Measurements from ENCODE around the gene TMEM158.

Gene TMEM158

DNA sequence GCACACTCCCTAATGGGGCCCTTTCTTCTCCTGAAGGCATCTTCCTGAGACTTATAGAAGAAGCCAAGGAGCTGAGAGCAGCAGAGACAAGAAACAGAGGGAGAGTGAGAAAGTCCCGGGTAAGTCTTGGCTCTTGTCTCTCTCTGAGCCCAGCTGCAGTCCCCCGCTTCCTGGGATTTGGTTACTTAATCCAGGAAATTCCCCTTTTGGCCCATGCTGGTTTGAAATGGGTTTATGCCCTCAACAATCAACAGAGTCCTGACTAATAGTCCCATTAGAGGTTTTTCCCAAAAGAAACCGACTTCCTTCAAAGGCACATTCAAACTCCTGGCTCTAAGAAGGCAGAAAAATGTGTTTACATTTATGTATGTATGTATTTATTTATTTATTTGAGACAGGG, 22.0 kb downstream of the TMEM158 start:
- Mint-ChIP-seq H3K4me3 (no peak overlapping the region), H3K27ac (no peak overlapping the region), H3K27me3 (ENCODE audit: low read depth) (peaks cover 20% of the 10 kb centered on the region), H3K4me1 (ENCODE audit: low read depth) (peaks cover 19% of the 10 kb centered on the region), H3K9me3 (no peaks in the 10 kb centered on the region), H3K36me3 (ENCODE audit: low read depth) (no peaks in the 10 kb centered on the region)
- DNase-seq (ENCODE audit: low spot score): no peak

DNA sequence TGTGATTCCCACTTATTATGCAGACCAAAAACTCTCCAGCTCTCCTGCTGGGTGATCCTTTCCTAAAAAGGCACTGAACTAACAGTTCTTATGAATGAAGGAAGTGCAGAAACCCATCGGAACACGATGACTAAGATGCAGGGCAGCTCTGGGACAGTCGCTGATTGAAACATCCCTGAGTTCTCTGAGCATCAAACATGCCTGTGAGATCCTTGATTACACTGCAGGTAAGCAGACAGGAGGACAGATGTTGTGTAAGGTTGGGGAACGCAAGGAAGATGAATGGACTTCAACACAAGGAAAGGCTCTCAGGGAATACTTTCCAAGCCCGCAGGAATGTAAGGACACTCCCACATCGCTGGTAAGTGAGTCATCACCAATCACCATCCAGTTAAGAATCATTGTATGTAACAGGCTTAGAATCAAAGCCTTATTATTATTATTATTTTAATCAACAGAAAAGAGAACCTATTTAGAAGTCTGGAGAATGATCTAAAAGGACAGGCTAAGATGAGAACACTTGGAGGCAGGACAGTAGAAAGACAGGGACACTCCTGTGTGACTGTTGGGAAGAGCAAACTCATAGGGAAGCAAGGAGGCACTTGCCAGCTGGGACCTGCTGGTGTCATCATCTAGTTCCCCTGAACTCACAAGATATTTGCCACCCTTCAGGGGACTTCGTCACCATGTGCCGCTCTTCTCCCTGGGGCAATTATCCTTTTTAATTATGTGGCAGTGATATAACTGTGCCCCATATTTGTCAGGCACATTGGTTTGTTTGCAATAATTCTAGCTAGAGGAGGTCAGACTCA, 26.0 kb downstream of the TMEM158 start:
- H3K4me3 Mint-ChIP-seq: no peak overlapping the region
- no peak overlapping the region for H3K27ac Mint-ChIP-seq
- no peaks in the 10 kb centered on the region for H3K9me3 Mint-ChIP-seq
- no peak for DNase-seq (ENCODE audit: low spot score)
- H3K4me1 Mint-ChIP-seq (ENCODE audit: low read depth): peaks cover 1% of the 10 kb centered on the region
- peaks cover 34% of the 10 kb centered on the region for H3K27me3 Mint-ChIP-seq (ENCODE audit: low read depth)
- no peaks in the 10 kb centered on the region for H3K36me3 Mint-ChIP-seq (ENCODE audit: low read depth)

DNA sequence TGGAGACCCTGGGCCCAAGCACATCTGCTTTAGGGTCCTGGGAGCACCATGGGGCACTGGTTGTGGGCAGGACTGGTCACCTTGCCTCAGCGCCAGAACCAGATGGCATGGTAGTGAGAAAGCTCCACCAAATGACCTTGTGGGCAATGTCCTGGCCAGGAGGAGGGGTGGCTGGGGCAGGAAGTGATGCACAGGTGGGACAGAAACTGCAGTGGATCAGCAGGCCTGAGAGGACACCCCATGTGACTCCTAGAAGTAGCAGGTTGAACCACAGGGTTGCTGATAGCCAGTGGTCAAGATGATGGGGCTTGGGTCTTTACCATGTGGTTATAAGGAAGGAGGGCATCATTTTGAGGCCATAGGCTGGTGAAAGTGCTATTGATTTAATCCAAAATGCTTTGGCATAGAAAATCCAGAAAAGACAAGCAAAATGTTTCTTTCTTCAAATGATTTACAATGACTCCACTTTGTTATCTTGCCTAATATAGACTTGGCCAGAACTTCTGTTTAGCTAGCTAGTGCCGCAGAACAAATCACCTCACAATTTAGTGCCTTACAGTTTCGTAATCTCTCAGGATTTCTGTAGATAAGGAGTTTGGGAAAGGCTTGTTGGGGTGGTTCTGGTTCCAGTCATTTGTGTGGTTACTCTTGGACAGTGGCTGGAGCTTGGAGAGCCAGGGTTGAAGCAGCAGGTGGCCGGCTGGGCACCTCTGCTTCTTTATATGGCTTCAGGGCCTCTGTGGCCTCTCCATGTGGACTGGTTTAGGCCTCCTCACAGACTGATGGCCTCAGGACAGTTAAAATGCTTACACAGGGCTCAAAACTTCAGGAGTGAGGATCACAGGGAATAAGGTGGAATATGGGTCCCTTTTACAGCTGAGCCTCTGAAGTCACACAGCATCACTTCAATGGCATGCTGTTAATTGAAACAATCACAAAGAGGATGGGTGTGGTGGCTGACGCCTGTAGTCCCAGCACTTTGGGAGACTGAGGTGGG, 27.5 kb downstream of the TMEM158 start:
- H3K4me1 Mint-ChIP-seq (ENCODE audit: low read depth): no peaks in the 10 kb centered on the region

DNA sequence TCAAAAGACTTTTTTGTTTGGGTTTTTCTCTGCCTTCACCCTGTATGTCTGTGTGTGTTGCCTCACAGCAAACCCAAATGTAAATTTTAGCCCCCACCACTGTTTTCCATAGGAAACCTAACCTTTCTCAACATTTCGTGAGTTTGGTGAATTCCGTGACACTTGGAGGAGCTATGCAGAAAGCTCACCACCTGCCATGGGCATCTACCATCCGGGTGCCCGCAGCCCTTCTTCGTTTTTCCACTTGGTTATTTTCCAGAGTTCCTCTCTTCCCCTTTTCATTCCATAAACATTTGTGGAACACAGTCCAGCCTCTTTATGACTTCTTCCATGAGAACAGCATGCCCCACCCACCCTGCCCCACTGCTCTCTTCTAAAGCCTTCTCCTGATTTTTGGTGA, 31.3 kb downstream of the TMEM158 start:
- peaks cover 11% of the 10 kb centered on the region for H3K4me1 Mint-ChIP-seq (ENCODE audit: low read depth)
- H3K4me3 Mint-ChIP-seq: no peak overlapping the region
- H3K36me3 Mint-ChIP-seq (ENCODE audit: low read depth): no peaks in the 10 kb centered on the region
- no peak for DNase-seq (ENCODE audit: low spot score)
- no peaks in the 10 kb centered on the region for H3K9me3 Mint-ChIP-seq
- H3K27me3 Mint-ChIP-seq (ENCODE audit: low read depth): peaks cover 28% of the 10 kb centered on the region
- H3K27ac Mint-ChIP-seq: no peak overlapping the region

More for the DNA sequence above, 27.5 kb downstream of the TMEM158 start:
- Mint-ChIP-seq H3K36me3 (ENCODE audit: low read depth) (no peaks in the 10 kb centered on the region), H3K27ac (no peak overlapping the region), H3K9me3 (no peaks in the 10 kb centered on the region), H3K27me3 (ENCODE audit: low read depth) (peaks cover 34% of the 10 kb centered on the region), H3K4me3 (no peak overlapping the region)
- DNase-seq (ENCODE audit: low spot score): no peak

DNA sequence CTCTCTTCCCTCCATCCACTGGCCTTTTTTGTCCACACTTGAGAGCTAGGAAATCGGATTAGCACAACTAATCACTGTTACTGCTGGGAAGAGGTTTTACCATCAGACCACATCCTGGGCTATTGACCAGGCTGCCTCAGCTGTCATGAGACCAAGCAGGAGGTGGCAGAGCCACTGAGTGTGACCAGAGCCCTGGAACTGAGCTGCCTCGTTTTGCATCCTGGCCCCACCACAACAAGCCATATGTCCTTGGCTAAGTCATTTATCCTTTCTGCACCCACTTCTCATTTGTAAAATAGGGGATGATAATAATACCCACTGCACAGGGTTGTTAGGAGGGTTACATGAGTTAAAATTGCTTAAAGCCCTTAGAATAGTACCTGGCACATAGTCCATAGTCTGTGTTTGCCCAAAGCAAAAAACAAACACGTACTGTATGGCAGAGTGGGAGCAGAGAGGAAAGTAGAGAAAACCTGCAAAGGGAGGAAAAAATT, 34.1 kb downstream of the TMEM158 start:
- no peak overlapping the region for H3K27ac Mint-ChIP-seq
- H3K36me3 Mint-ChIP-seq (ENCODE audit: low read depth): no peaks in the 10 kb centered on the region
- no peaks in the 10 kb centered on the region for H3K9me3 Mint-ChIP-seq
- H3K4me3 Mint-ChIP-seq: no peak overlapping the region
- H3K27me3 Mint-ChIP-seq (ENCODE audit: low read depth): peaks cover 19% of the 10 kb centered on the region
- DNase-seq (ENCODE audit: low spot score): no peak
- H3K4me1 Mint-ChIP-seq (ENCODE audit: low read depth): peaks cover 33% of the 10 kb centered on the region

DNA sequence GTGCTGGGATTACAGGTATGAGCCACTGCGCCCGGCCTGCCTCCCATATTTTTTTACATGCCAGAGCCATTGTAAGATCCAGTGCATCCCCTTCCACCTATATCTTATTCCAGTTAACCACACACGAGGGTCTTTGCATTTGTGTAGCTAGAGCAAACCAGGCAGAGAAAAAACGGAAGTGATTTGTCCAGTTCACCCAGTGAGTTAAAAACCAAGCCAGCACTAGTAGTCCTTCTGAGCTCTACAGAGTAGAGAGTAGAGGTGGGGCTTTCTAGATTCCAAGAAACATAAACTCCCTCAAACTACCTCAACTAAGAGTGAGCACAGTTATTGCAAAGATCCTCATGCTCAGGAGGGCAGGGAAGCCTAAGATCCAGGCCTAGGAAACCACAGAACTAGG, 34.7 kb downstream of the TMEM158 start:
- H3K4me1 Mint-ChIP-seq (ENCODE audit: low read depth): peaks cover 37% of the 10 kb centered on the region
- peaks cover 13% of the 10 kb centered on the region for H3K27me3 Mint-ChIP-seq (ENCODE audit: low read depth)
- no peak for DNase-seq (ENCODE audit: low spot score)
- H3K27ac Mint-ChIP-seq: peak overlapping the region; percentile 8
- no peaks in the 10 kb centered on the region for H3K36me3 Mint-ChIP-seq (ENCODE audit: low read depth)
- H3K9me3 Mint-ChIP-seq: no peaks in the 10 kb centered on the region
- no peak overlapping the region for H3K4me3 Mint-ChIP-seq

DNA sequence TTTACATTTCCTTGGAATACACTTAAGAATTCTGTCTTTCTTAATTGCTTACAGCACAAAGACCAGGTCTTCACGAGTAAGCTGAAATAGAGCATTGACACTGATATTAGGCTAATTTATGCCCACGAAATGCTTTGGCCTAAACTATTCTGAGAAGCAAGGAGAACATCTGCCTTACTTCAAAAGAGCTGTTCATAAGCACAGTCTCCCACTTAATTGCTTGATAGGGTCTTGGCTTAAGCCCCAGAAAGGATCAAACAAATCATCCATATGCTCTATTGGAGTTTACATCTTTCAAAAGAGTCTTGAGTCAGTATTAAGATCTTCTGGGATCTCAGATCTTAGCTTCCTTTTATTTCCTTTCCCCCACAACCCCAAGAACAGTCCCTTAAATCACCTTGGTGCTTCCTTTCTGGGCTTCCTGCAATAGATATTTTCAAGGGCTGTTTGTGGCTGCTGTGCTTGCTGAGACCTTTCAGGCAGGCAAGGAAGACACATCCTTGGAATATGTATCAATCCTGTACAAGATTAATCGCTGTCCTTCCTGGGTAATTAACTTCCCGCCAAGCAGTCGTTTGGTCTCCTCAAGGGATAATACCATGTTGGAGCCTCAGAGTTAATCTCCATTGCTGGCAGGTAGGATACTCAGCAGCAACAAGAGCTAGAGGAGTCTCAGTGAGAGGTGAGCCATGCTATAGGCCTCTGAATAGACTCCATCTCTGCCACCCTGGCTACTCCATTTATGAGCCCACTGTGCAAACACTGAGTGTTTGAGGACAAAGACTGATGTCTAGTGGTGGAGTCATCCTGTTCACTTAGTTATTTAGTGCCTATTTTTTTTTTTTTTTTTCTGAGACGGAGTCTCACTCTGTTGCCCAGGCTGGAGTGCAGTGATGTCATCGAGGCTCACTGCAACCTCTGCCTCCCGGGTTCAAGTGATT, 37.1 kb downstream of the TMEM158 start:
- H3K4me1 Mint-ChIP-seq (ENCODE audit: low read depth): peaks cover 49% of the 10 kb centered on the region
- H3K9me3 Mint-ChIP-seq: no peaks in the 10 kb centered on the region
- no peak for DNase-seq (ENCODE audit: low spot score)
- H3K36me3 Mint-ChIP-seq (ENCODE audit: low read depth): no peaks in the 10 kb centered on the region
- H3K27ac Mint-ChIP-seq: peak overlapping the region; percentile 53
- H3K4me3 Mint-ChIP-seq: peak overlapping the region; percentile 35
- H3K27me3 Mint-ChIP-seq (ENCODE audit: low read depth): peaks cover 12% of the 10 kb centered on the region

DNA sequence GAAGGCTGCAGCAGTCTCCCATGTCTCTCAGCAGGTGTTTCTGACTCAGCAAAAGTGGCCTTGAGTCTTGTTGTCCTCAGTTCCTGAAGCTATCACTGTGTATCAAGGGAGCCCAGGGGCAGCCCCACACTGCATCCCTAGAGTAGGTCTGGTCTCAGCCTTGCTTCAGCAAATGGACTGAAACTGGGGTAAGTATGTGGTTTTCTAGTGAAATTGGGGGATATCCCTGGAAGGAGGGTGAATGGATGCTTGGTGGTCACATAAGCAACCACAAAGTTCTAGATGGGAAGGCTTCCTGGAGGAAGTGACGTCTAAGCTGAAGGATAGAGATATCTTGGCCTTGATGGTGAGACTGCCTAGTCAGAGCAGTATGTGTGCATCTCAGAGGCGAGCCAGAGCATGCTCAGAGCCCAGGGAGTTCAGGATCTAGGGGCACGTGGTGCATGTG, 38.4 kb downstream of the TMEM158 start:
- no peaks in the 10 kb centered on the region for H3K9me3 Mint-ChIP-seq
- H3K27ac Mint-ChIP-seq: peak overlapping the region; percentile 52
- H3K27me3 Mint-ChIP-seq (ENCODE audit: low read depth): peaks cover 7% of the 10 kb centered on the region
- peak overlapping the region; percentile 47 for H3K4me3 Mint-ChIP-seq
- peaks cover 54% of the 10 kb centered on the region for H3K4me1 Mint-ChIP-seq (ENCODE audit: low read depth)
- peak; percentile 59 for DNase-seq (ENCODE audit: low spot score)
- no peaks in the 10 kb centered on the region for H3K36me3 Mint-ChIP-seq (ENCODE audit: low read depth)

DNA sequence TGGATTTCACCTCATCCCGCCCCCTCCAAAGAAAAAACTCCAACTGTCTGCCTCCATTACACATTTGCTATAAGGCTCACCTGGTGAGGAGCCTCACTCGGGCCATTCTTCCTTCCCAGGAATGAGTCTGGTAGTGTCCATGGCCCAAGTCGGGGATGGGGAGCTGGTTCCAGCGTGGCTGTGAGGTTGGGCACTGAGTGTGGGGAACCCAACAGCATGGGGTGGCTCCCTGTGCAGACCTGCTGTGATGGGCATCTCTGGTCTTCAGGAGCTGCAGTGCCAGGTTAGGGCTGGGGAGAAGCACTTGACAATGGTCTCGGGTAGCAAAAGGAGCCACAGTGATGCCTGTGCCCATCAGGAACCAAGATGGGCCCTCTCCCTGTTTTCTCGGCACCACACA, 39.2 kb downstream of the TMEM158 start:
- H3K27ac Mint-ChIP-seq: no peak overlapping the region
- no peaks in the 10 kb centered on the region for H3K36me3 Mint-ChIP-seq (ENCODE audit: low read depth)
- H3K4me1 Mint-ChIP-seq (ENCODE audit: low read depth): peaks cover 53% of the 10 kb centered on the region
- DNase-seq (ENCODE audit: low spot score): no peak
- H3K4me3 Mint-ChIP-seq: no peak overlapping the region
- peaks cover 3% of the 10 kb centered on the region for H3K27me3 Mint-ChIP-seq (ENCODE audit: low read depth)
- no peaks in the 10 kb centered on the region for H3K9me3 Mint-ChIP-seq

DNA sequence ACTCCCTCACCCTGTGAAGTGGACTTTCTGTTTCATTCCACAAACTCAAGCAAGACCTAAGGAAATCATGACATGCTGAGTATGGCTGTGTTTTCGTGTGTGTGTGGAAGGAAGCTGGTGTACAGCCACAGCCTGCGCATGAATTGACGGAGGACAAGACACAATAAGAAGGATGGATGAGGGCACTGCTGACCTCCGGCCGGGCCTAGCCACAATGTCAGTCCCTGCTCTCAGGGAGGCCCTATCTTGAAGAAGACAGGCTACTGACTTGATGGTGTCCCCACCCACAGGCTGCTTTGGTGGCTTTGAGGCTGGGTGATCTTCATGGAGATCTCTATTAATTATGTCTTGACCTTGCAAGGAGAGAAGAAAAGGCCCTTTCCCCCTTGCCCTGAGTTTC, 40.6 kb downstream of the TMEM158 start:
- Mint-ChIP-seq H3K4me1 (ENCODE audit: low read depth) (peaks cover 47% of the 10 kb centered on the region), H3K36me3 (ENCODE audit: low read depth) (no peaks in the 10 kb centered on the region), H3K9me3 (no peaks in the 10 kb centered on the region), H3K27ac (no peak overlapping the region), H3K4me3 (no peak overlapping the region), H3K27me3 (ENCODE audit: low read depth) (peaks cover 3% of the 10 kb centered on the region)
- no peak for DNase-seq (ENCODE audit: low spot score)

DNA sequence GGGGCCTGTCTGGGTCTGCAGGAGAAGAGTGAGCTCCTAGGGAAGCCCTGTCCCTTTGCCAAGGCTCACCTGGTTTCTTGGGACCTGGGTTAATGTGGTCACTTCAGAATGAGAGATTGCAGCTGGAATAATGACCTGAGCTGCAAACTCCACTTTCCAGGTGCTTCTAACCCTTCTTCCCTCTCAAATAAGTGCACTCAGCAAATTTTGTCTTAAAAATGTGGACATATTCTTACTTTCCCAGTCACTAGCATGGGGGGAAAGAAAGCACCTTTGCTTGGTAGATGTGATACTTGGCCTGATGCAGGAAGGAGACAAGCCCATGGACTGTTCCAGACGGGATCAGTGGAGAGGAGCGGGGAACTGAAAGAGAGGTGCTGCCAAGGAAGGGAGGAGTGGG, 41.0 kb downstream of the TMEM158 start:
- DNase-seq (ENCODE audit: low spot score): no peak
- Mint-ChIP-seq H3K9me3 (no peaks in the 10 kb centered on the region), H3K27me3 (ENCODE audit: low read depth) (peaks cover 3% of the 10 kb centered on the region), H3K27ac (no peak overlapping the region), H3K4me1 (ENCODE audit: low read depth) (peaks cover 47% of the 10 kb centered on the region), H3K36me3 (ENCODE audit: low read depth) (no peaks in the 10 kb centered on the region), H3K4me3 (no peak overlapping the region)

DNA sequence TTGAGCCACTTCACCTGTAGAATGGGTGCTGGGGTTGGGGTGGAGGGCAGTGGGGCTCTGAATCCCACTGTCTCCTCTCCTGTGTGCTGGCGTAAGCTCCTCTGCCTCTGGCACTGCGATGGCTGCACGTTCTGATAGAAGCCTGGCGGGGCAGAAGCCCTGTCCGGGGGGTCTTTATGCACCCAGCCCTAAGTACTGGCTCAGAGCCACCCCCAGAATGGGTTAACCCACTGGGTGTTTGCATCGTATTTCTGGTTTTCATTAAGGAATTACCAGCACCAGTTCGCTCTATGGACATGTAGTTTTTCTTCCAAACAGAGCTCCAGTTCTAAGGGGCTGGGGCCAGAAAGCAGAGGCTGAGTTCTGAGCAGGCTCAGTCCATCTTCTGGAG, 42.2 kb downstream of the TMEM158 start:
- H3K36me3 Mint-ChIP-seq (ENCODE audit: low read depth): no peaks in the 10 kb centered on the region
- H3K9me3 Mint-ChIP-seq: no peaks in the 10 kb centered on the region
- no peak overlapping the region for H3K4me3 Mint-ChIP-seq
- H3K27ac Mint-ChIP-seq: peak overlapping the region; percentile 61
- no peak for DNase-seq (ENCODE audit: low spot score)
- peaks cover 40% of the 10 kb centered on the region for H3K4me1 Mint-ChIP-seq (ENCODE audit: low read depth)
- peaks cover 9% of the 10 kb centered on the region for H3K27me3 Mint-ChIP-seq (ENCODE audit: low read depth)

All from T-helper 2 cell treated with Interferon-gamma antibody and Interleukin-4, amounts not matched to agents 5 μg/mL and 100 μg/mL, for 36 hours (primary cell).